Measurements from ENCODE around the gene REPS2. TPM values are rescaled to one million over a fixed set of nuclear protein-coding genes. Genes with fewer than 3 reads are reported as not detected.

REPS2 gene
- total and polyA plus RNA-seq, 2 donors = 1.3 to 15.6 TPM

GRCh38 chrX:17164079-17164478 lies 217.6 kb downstream of the REPS2 start:
- Histone ChIP-seq H3K4me3 (ENCODE audit: low read depth, low read length) (no peak overlapping the region), H3K27ac (ENCODE audit: low read depth) (no peak overlapping the region), H3K4me1 (ENCODE audit: insufficient read depth) (no peaks in the 10 kb centered on the region), H3K36me3 (ENCODE audit: insufficient read depth) (no peaks in the 10 kb centered on the region)
- whole genome bisulfite sequencing = 95% methylated on average over 1 of the region's 1 CpG
- no peak for DNase-seq (ENCODE audit: extremely low spot score)

DNA sequence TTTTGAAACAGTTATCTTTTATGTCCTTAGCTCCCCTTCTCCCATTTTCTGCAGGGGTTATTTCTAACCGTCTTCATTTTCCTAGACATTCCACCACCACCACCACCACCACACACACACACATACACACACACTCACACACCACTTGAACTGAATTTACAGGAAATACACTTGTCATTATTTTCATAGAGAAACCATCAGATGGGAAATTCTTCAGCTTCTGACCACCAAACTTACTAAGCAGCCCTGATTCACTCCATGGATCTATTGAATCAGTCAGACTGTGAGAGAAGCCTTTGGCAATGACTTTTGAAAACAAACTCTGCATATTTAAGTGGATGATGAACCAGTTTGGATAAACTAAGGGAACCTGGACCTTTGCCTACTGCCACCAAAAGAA lies 218.5 kb downstream of the REPS2 start:
- H3K4me3 ChIP-seq (ENCODE audit: low read depth, low read length) = no peak overlapping the region
- DNase-seq (ENCODE audit: extremely low spot score) = no peak
- 98% methylated on average over 1 of the region's 1 CpG for WGBS

GRCh38 chrX:17167915-17168314 lies 221.5 kb downstream of the REPS2 start:
- no peak for DNase-seq (ENCODE audit: extremely low spot score)
- Histone ChIP-seq H3K4me1 (ENCODE audit: insufficient read depth) (no peaks in the 10 kb centered on the region), H3K27ac (ENCODE audit: low read depth) (no peak overlapping the region), H3K4me3 (ENCODE audit: low read depth, low read length) (no peak overlapping the region), H3K36me3 (ENCODE audit: insufficient read depth) (no peaks in the 10 kb centered on the region)
- WGBS = 97% methylated on average over 2 of the region's 2 CpGs

More for the DNA sequence above, 218.5 kb downstream of the REPS2 start:
- Histone ChIP-seq H3K4me1 (ENCODE audit: insufficient read depth) (no peaks in the 10 kb centered on the region), H3K36me3 (ENCODE audit: insufficient read depth) (no peaks in the 10 kb centered on the region), H3K27ac (ENCODE audit: low read depth) (no peak overlapping the region)

GRCh38 chrX:17170973-17171372 lies 224.5 kb downstream of the REPS2 start:
- DNase-seq (ENCODE audit: extremely low spot score) = no peak
- H3K27ac ChIP-seq (ENCODE audit: low read depth) = no peak overlapping the region
- H3K4me3 ChIP-seq (ENCODE audit: low read depth, low read length) = no peak overlapping the region
- no peaks in the 10 kb centered on the region for H3K4me1 ChIP-seq (ENCODE audit: insufficient read depth)
- 68% methylated on average over 2 of the region's 2 CpGs for WGBS
- H3K36me3 ChIP-seq (ENCODE audit: insufficient read depth) = no peaks in the 10 kb centered on the region

GRCh38 chrX:17174671-17175070 lies 228.2 kb downstream of the REPS2 start:
- Histone ChIP-seq H3K27ac (ENCODE audit: low read depth) (no peak overlapping the region), H3K4me3 (ENCODE audit: low read depth, low read length) (no peak overlapping the region), H3K4me1 (ENCODE audit: insufficient read depth) (no peaks in the 10 kb centered on the region), H3K36me3 (ENCODE audit: insufficient read depth) (no peaks in the 10 kb centered on the region)
- WGBS = 91% methylated on average over 8 of the region's 8 CpGs
- no peak for DNase-seq (ENCODE audit: extremely low spot score)

- H3K36me3 ChIP-seq (ENCODE audit: insufficient read depth) = no peaks in the 10 kb centered on the region
- no peaks in the 10 kb centered on the region for H3K4me1 ChIP-seq (ENCODE audit: insufficient read depth)
- WGBS = 98% methylated on average over 3 of the region's 3 CpGs
- H3K27ac ChIP-seq (ENCODE audit: low read depth) = no peak overlapping the region
- H3K4me3 ChIP-seq (ENCODE audit: low read depth, low read length) = no peak overlapping the region
- no peak for DNase-seq (ENCODE audit: extremely low spot score)
Observed at GRCh38 chrX:17182317-17182716, 235.9 kb downstream of the REPS2 start.

DNA sequence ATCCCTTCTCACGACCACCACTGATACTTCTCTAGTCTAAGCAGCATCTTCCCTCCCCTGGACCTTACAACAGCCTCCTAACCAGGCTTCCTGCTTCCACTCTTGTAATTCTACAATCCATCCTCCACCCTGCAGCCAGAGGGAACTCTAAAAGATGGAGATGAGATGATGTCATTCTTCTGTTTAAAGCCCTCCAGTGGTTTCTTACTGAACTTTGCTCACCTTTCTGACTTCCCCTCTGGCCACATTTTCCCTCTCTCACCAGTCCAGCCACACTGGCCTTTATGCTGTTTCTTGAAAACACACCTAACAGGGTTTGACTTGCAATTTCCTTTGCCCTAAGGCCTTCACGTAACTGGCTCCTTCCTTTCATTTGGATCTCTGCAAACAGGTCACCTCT lies 237.1 kb downstream of the REPS2 start:
- H3K27ac ChIP-seq (ENCODE audit: low read depth) = no peak overlapping the region
- H3K4me1 ChIP-seq (ENCODE audit: insufficient read depth) = no peaks in the 10 kb centered on the region
- no peaks in the 10 kb centered on the region for H3K36me3 ChIP-seq (ENCODE audit: insufficient read depth)
- 82% methylated on average over 2 of the region's 2 CpGs for WGBS
- H3K4me3 ChIP-seq (ENCODE audit: low read depth, low read length) = no peak overlapping the region
- DNase-seq (ENCODE audit: extremely low spot score) = no peak

- no peak for DNase-seq (ENCODE audit: extremely low spot score)
- 87% methylated on average over 5 of the region's 5 CpGs for WGBS
Observed at GRCh38 chrX:17185431-17185830, 239.0 kb downstream of the REPS2 start.

DNA sequence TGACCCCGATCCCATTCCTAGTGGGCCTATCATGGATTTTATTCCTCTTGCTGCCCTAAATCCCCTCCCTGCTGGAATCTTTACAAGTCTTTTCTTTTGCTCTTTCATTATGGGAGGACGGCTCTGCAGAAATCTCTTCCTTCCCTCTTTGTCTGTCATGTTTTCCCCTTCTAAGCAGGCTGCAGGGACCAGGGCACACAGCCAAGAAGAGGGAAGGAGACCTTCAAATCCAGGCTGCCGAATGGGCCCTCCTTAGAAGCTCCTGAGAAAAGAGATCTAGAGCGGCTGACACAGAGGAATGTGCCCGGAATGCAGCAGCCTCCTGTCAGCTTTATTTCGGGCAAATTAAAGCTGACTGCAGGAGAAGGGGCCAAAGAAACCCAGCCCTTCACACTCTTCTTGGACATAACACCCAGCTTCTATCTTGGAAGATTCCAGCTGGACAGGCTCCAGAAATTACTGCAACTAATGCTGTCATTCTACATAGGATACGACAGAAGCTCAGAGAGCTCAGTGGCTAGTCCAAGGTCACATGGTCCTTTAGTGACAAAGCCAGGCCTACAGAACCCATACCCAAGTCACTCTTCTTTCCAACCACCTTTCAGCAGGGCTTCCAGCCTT lies 240.8 kb downstream of the REPS2 start:
- Histone ChIP-seq H3K36me3 (ENCODE audit: insufficient read depth) (no peaks in the 10 kb centered on the region), H3K27ac (ENCODE audit: low read depth) (no peak overlapping the region), H3K4me1 (ENCODE audit: insufficient read depth) (no peaks in the 10 kb centered on the region), H3K4me3 (ENCODE audit: low read depth, low read length) (no peak overlapping the region)
- no peak for DNase-seq (ENCODE audit: extremely low spot score)
- WGBS = 45% methylated on average over 7 of the region's 7 CpGs

More at GRCh38 chrX:17185431-17185830, 239.0 kb downstream of the REPS2 start:
- Histone ChIP-seq H3K36me3 (ENCODE audit: insufficient read depth) (no peaks in the 10 kb centered on the region), H3K4me1 (ENCODE audit: insufficient read depth) (no peaks in the 10 kb centered on the region), H3K27ac (ENCODE audit: low read depth) (no peak overlapping the region), H3K4me3 (ENCODE audit: low read depth, low read length) (no peak overlapping the region)

DNA sequence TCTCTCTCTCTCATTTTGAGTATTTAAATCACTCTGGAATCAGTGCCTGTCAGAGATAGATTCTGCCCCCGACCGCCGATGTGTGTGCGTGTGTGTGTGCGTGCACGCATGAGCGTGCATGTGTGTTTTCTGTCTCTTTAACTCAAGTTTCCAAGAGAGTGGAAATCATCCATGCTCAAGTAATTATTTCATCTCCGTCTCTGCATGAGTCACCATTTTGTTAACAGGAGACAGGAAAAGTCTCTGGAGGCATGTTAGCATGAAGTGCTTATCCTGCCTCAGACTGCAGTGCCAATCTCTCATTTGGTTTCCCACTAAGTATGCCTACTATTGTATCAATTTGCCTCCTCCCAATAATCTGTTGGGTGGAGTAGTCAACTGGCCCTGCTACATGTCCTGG lies 245.6 kb downstream of the REPS2 start:
- 91% methylated on average over 8 of the region's 8 CpGs for WGBS
- no peak overlapping the region for H3K27ac ChIP-seq (ENCODE audit: low read depth)
- no peak for DNase-seq (ENCODE audit: extremely low spot score)

More for the DNA sequence above, 245.6 kb downstream of the REPS2 start:
- H3K4me3 ChIP-seq (ENCODE audit: low read depth, low read length) = no peak overlapping the region
- H3K4me1 ChIP-seq (ENCODE audit: insufficient read depth) = no peaks in the 10 kb centered on the region
- no peaks in the 10 kb centered on the region for H3K36me3 ChIP-seq (ENCODE audit: insufficient read depth)

Small RNAs within 50 kb of the gene (small RNA-seq; reads per million reads assigned to genes)
- gene RF00019 = not detected
- gene RF00190 = not detected

Other genes with a start within 250 kb of the REPS2 start
- gene CTPS2, start 234.0 kb upstream of the REPS2 start, total RNA-seq = 38.8 TPM
- gene CTPS2, start 234.0 kb upstream of the REPS2 start, polyA plus RNA-seq = 9.9 TPM
- 29.9 TPM for gene SYAP1, start 227.0 kb upstream of the REPS2 start, total RNA-seq
- gene SYAP1, start 227.0 kb upstream of the REPS2 start, polyA plus RNA-seq = 9.5 TPM
- 12.2 TPM for gene TXLNG, start 160.2 kb upstream of the REPS2 start, total RNA-seq
- gene TXLNG, start 160.2 kb upstream of the REPS2 start, polyA plus RNA-seq = 8.5 TPM
- gene RBBP7, start 76.3 kb upstream of the REPS2 start, total RNA-seq = 128 TPM
- 121 TPM for gene RBBP7, start 76.3 kb upstream of the REPS2 start, polyA plus RNA-seq